SJCRH30 (cell line): ENCODE data around the gene DAB2. TPM values are rescaled to one million over a fixed set of nuclear protein-coding genes. Genes with fewer than 3 reads are reported as not detected.

Source experiments
- DNase-seq, 2 experiments: peaks; one replicate each; pipeline ENCODE4 v3.0.0-alpha.2; 2015 to 2020
- H3K27ac ChIP-seq: fragments of 250-450 bp; sonication (Bioruptor Pico); 2 replicates; pipeline ENCODE4 v1.5.1; 2020; ENCODE audit warnings: mild to moderate bottlenecking, moderate library complexity
- H3K27me3 ChIP-seq: fragments of 250-450 bp; sonication (Bioruptor Pico); 2 replicates; pipeline ENCODE4 v1.5.1; 2020; ENCODE audit warnings: mild to moderate bottlenecking, moderate library complexity
- H3K36me3 ChIP-seq: fragments of 250-450 bp; sonication (Bioruptor Pico); 2 replicates; pipeline ENCODE4 v1.5.1; 2020; ENCODE audit warnings: mild to moderate bottlenecking, moderate library complexity
- H3K4me1 ChIP-seq: fragments of 250-450 bp; sonication (Bioruptor Pico); 2 replicates; pipeline ENCODE4 v1.5.1; 2020; ENCODE audit warnings: mild to moderate bottlenecking, moderate library complexity
- H3K4me3 ChIP-seq: fragments of 250-450 bp; sonication (Bioruptor Pico); 2 replicates; pipeline ENCODE4 v1.5.1; 2020; ENCODE audit warnings: mild to moderate bottlenecking, moderate library complexity
- H3K9me3 ChIP-seq: fragments of 250-450 bp; sonication (Bioruptor Pico); replicated peaks from 2 replicates; pipeline ENCODE4 v1.5.1; 2020; ENCODE audit warnings: mild to moderate bottlenecking, moderate library complexity
- total RNA-seq: library from RNA; depleted of rRNA; stranded (reverse); fragments of >200 nt; shearing (Covaris generic); gene quantifications from 2 replicates; pipeline ENCODE4 v1.2.3, GENCODE V29; 2014; rRNA removed

DAB2 gene
- 18.4 and 19.1 TPM in 2 replicates for total RNA-seq

DNA sequence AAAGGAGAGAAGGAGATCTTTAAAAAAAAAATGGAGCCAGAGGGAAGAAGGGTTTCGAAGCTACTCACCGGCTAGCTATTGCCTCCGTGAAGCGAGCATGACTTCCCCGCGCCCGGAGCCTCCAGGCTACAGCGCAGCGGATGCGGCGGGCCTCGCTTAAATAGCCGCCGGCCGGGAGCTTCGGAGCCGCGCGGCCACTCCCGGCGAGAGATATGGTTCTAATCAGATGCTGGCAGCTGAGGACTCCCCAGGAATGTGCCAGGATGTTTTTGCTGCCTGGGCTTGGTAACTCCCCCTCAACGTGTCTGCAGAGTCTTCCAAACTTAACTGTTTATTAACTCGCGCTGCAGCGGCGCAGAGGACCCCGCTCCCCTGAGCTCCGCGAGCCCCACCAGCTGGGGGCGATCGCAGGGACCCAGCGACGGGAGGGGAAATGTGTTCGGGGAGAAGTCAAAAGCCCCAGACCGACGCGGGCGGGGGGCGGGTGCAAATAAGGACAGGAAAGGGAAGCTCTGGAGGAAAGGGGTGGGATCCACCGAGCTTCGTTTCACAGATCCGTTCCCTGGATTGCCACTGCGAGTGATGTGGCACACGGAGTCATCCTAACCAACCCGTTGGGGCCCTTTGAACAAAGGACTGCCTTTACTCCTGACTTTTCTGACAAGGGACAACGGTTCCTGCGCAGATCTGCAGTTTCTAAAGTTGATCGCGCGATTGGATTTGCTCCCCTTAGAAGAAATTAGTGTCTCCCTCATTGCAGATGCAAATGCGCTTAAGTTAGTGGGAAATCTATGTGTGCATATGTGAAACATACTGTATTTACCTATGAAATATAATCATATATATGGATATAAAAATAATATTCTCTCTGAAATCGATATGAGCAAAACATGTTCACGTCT is at the start of gene DAB2:
Gene DAB2, minus strand, starts transcription at position 245 of the 902 bp plus-strand sequence. CDS start 30,660 bp downstream, outside the sequence.
- H3K36me3 ChIP-seq, result no peaks in the 10 kb centered on the region
- DNase-seq, result peak; percentile 97 to 98
- H3K4me1 ChIP-seq, result peaks cover 21% of the 10 kb centered on the region
- H3K9me3 ChIP-seq, result no peaks in the 10 kb centered on the region
- no peaks in the 10 kb centered on the region for H3K27me3 ChIP-seq
- H3K27ac ChIP-seq, result peak within 1 kb of the TSS; percentile 69
- peak within 1 kb of the TSS; percentile 58 for H3K4me3 ChIP-seq

DNA sequence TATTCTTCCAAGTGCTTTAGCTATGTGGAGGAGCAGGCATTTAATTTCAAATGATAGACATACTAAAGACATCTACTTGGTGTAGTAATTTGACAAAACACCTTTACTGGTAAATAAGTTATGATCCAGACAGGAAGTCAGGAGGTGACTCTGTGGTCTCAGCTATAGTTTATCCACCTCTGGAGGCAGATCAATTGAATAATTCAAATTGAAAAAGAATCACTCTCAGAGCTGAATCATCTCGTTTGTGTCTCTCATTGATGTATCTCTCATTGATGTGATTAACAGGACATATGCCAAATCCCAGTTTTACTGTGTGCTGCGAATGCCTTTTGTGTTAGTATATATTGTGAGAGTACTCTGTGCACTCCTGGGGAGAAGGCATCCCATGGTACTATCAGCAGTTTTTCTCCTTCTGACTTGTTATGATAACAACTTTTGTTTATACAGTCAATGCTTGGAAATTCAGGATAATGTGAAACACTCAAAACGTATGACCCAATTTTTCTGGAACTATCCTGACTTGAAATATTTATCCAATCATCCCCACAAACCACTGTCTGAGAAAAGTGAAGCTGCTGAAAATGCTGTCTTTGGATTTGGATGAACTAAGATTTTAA is 48.5 kb upstream of the DAB2 start:
- Histone ChIP-seq H3K4me1 (peaks cover 14% of the 10 kb centered on the region), H3K27ac (no peak overlapping the region)

DNA sequence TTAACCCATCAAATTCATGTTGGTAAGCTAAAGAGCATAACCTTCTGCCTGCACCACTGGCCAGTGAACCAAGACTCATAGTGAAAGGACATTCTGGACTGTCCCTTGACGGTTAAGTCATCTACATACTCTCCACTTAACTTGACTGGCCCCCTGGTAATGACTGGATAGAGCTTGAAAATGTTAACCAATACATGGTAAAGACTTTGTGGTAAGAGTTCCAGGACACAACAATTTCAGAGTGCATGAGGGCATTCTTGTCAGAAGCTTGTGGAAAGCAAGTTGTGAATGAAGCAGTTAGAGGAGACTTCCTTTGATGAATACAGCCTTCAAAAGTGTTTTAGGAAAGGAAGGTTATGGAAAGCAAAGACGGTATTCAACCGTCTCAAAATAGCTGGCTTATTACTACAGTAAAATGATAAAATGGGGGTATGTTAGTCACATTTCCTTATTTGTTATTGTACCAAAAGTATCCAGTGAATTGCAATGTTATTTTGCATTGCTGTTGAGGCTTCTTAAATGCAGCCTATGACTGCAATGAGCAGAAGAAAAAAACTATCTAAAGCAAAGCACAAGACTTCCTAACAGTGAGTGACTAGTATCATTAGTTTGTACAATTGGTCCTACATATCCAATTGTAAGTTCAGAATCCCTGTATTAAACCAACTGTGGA is 47.2 kb upstream of the DAB2 start:
- DNase-seq, result no peak
- Histone ChIP-seq H3K4me3 (no peak overlapping the region), H3K4me1 (peaks cover 11% of the 10 kb centered on the region), H3K27ac (no peak overlapping the region), H3K36me3 (no peaks in the 10 kb centered on the region), H3K27me3 (no peaks in the 10 kb centered on the region), H3K9me3 (no peaks in the 10 kb centered on the region)

More for the DNA sequence above, 48.5 kb upstream of the DAB2 start:
- no peaks in the 10 kb centered on the region for H3K36me3 ChIP-seq
- no peak for DNase-seq
- H3K9me3 ChIP-seq, result no peaks in the 10 kb centered on the region
- H3K27me3 ChIP-seq, result no peaks in the 10 kb centered on the region
- no peak overlapping the region for H3K4me3 ChIP-seq

DNA sequence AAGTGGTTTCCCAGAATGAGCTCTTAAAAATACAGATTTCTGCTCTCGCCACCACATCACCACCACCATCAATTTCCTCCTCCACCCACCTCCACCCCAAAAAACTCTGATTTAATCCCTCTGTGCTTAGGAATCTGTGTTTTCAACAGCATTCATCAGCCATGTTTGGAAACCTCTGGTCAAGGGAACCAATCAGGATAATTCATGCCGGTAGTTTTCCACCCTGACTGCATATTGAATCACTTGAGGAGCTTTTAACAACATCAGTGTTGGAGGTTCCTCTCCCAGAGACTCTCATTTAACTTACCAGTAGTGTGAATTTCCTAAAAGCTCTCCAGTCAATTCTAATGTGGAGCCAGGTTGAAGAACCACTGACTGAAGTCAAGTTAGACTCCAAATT is 46.0 kb upstream of the DAB2 start:
- no peaks in the 10 kb centered on the region for H3K36me3 ChIP-seq
- H3K4me3 ChIP-seq, result no peak overlapping the region
- no peak for DNase-seq
- no peaks in the 10 kb centered on the region for H3K9me3 ChIP-seq
- peaks cover 2% of the 10 kb centered on the region; the same call in 1 of the 2 replicates for H3K4me1 ChIP-seq
- H3K27me3 ChIP-seq, result no peaks in the 10 kb centered on the region
- H3K27ac ChIP-seq, result no peak overlapping the region

DNA sequence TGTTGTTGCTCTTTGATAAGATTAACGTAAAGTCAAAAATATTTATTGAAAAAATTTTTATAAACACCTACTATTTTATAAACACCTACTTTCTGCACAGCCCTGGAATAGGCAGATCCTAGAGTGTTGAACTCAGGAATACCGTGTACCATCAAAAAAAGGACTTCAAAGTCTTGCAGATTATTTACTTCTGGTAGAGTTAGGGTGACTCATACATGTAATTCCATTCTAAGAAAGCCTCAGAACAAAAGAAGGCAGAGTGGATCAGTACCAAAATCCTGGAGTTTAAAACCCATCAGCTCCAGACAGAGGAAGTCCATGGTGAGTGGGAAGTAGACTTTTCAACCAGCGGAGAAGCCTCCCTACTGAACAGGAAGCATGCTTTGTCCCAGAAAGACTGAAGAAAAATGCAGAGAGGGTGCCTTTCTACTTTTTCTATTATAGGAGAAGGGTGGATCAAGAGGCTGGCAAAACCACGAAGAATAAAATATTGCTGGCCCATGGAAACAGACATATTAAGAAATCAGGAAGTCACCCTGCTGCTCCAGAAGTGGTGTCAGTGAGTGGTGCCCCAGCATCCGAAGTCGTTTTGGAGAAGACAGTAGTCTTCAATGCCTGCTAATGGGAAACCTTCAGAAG is 45.1 kb upstream of the DAB2 start:
- no peak overlapping the region for H3K4me3 ChIP-seq
- DNase-seq, result no peak
- H3K36me3 ChIP-seq, result no peaks in the 10 kb centered on the region
- 0 out of 2 replicates have a peak, but pooled peaks cover 2% of the 10 kb centered on the region for H3K4me1 ChIP-seq
- no peaks in the 10 kb centered on the region for H3K27me3 ChIP-seq
- H3K9me3 ChIP-seq, result no peaks in the 10 kb centered on the region
- H3K27ac ChIP-seq, result no peak overlapping the region

GRCh38 chr5:39469176-39469575 is 44.4 kb upstream of the DAB2 start:
- Histone ChIP-seq H3K27me3 (no peaks in the 10 kb centered on the region), H3K36me3 (no peaks in the 10 kb centered on the region), H3K4me1 (0 out of 2 replicates have a peak, but pooled peaks cover 2% of the 10 kb centered on the region), H3K27ac (no peak overlapping the region), H3K9me3 (no peaks in the 10 kb centered on the region), H3K4me3 (no peak overlapping the region)
- DNase-seq, result no peak

DNA sequence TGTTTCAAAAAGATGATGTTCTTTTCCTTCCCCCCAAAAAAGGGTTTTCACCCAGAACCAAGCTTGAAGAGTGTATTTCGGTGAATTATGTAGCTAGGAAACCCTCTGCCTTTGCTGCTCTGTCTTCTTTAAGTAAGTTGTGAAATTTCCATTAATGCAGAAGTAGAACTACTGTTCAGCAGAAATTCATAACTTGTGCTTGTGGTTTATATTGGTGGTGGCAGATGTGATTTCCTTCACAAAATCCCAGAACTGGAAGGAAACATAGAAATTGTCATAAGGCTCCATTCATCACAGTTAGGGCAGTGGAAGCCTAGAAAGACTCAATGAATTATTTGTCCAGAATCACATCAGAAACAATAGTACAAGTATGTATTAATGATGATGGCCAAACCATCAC is 42.1 kb upstream of the DAB2 start:
- Histone ChIP-seq H3K4me1 (0 out of 2 replicates have a peak, but pooled peaks cover 2% of the 10 kb centered on the region), H3K36me3 (no peaks in the 10 kb centered on the region), H3K4me3 (no peak overlapping the region), H3K27ac (no peak overlapping the region), H3K27me3 (no peaks in the 10 kb centered on the region), H3K9me3 (no peaks in the 10 kb centered on the region)
- no peak for DNase-seq

DNA sequence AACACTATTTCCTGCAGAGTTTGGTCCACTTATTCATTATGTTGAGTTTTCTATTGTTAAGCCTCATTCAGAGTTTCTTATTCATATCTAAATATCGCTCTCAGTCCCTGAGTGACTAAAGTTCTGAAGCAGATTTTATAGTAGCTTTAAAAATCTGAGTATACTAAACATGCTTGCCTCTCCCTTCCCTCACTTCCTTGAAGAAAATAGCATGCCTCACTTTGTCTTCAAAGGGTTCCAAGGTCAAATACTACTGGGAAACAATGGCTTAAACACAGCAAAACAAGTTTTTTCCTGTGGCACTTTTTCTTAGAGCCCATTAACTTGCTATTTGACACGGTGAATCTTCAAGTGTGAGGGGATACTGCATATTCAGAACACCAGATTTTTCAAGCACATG is 41.1 kb upstream of the DAB2 start:
- H3K27ac ChIP-seq, result no peak overlapping the region

GRCh38 chr5:39465097-39465496 is 40.3 kb upstream of the DAB2 start:
- no peak overlapping the region for H3K4me3 ChIP-seq
- no peaks in the 10 kb centered on the region for H3K36me3 ChIP-seq
- H3K27ac ChIP-seq, result no peak overlapping the region
- H3K9me3 ChIP-seq, result no peaks in the 10 kb centered on the region
- H3K27me3 ChIP-seq, result no peaks in the 10 kb centered on the region
- DNase-seq, result no peak
- H3K4me1 ChIP-seq, result 0 out of 2 replicates have a peak, but pooled peaks cover 2% of the 10 kb centered on the region

More for the DNA sequence above, 41.1 kb upstream of the DAB2 start:
- 0 out of 2 replicates have a peak, but pooled peaks cover 2% of the 10 kb centered on the region for H3K4me1 ChIP-seq
- DNase-seq, result no peak
- no peaks in the 10 kb centered on the region for H3K27me3 ChIP-seq
- no peaks in the 10 kb centered on the region for H3K9me3 ChIP-seq
- H3K36me3 ChIP-seq, result no peaks in the 10 kb centered on the region
- no peak overlapping the region for H3K4me3 ChIP-seq

- no peak for DNase-seq
- no peaks in the 10 kb centered on the region for H3K9me3 ChIP-seq
- no peaks in the 10 kb centered on the region for H3K36me3 ChIP-seq
Measured at GRCh38 chr5:39464088-39464487, 39.3 kb upstream of the DAB2 start.

GRCh38 chr5:39462211-39462610 is 37.4 kb upstream of the DAB2 start:
- no peaks in the 10 kb centered on the region for H3K9me3 ChIP-seq
- no peaks in the 10 kb centered on the region for H3K27me3 ChIP-seq
- no peak for DNase-seq
- no peaks in the 10 kb centered on the region for H3K36me3 ChIP-seq
- no peak overlapping the region for H3K27ac ChIP-seq
- no peak overlapping the region for H3K4me3 ChIP-seq
- no peaks in the 10 kb centered on the region for H3K4me1 ChIP-seq

More at GRCh38 chr5:39464088-39464487, 39.3 kb upstream of the DAB2 start:
- Histone ChIP-seq H3K4me3 (no peak overlapping the region), H3K27me3 (no peaks in the 10 kb centered on the region), H3K4me1 (0 out of 2 replicates have a peak, but pooled peaks cover 2% of the 10 kb centered on the region), H3K27ac (no peak overlapping the region)

GRCh38 chr5:39461007-39461682 is 36.4 kb upstream of the DAB2 start:
- H3K27me3 ChIP-seq, result no peaks in the 10 kb centered on the region

GRCh38 chr5:39459907-39460306 is 35.1 kb upstream of the DAB2 start:
- no peak overlapping the region for H3K4me3 ChIP-seq
- no peaks in the 10 kb centered on the region for H3K36me3 ChIP-seq
- no peaks in the 10 kb centered on the region for H3K4me1 ChIP-seq
- no peak for DNase-seq
- no peaks in the 10 kb centered on the region for H3K9me3 ChIP-seq
- H3K27me3 ChIP-seq, result no peaks in the 10 kb centered on the region
- H3K27ac ChIP-seq, result no peak overlapping the region

More at GRCh38 chr5:39461007-39461682, 36.4 kb upstream of the DAB2 start:
- Histone ChIP-seq H3K27ac (no peak overlapping the region), H3K4me1 (no peaks in the 10 kb centered on the region), H3K36me3 (no peaks in the 10 kb centered on the region), H3K9me3 (no peaks in the 10 kb centered on the region), H3K4me3 (no peak overlapping the region)
- DNase-seq, result peak in 1 of 2 experiments; percentile 21

GRCh38 chr5:39459071-39459470 is 34.3 kb upstream of the DAB2 start:
- Histone ChIP-seq H3K27me3 (no peaks in the 10 kb centered on the region), H3K4me1 (no peaks in the 10 kb centered on the region), H3K36me3 (no peaks in the 10 kb centered on the region), H3K27ac (no peak overlapping the region), H3K9me3 (no peaks in the 10 kb centered on the region), H3K4me3 (no peak overlapping the region)
- no peak for DNase-seq
